Measurements from ENCODE around the gene CACNA2D4.

The CACNA2D4 gene

GRCh38 chr12:1920971-1921370 is 2.5 kb upstream of the CACNA2D4 start:
- Histone ChIP-seq H2AFZ (ENCODE audit: low read depth, low read length) (no peak overlapping the region), H3K4me1 (ENCODE audit: insufficient read depth, low read length) (no peaks in the 10 kb centered on the region), H3K9me3 (ENCODE audit: low read length) (no peaks in the 10 kb centered on the region), H3K36me3 (ENCODE audit: insufficient read depth, low read length) (no peaks in the 10 kb centered on the region), H3K4me3 (ENCODE audit: low read length) (no peak overlapping the region), H3K27me3 (ENCODE audit: insufficient read depth, low read length) (peaks cover 3% of the 10 kb centered on the region)

GRCh38 chr12:1920436-1920835 is 2.0 kb upstream of the CACNA2D4 start:
- Histone ChIP-seq H3K27me3 (ENCODE audit: insufficient read depth, low read length) (peaks cover 3% of the 10 kb centered on the region), H3K9me3 (ENCODE audit: low read length) (no peaks in the 10 kb centered on the region), H2AFZ (ENCODE audit: low read depth, low read length) (no peak overlapping the region), H3K36me3 (ENCODE audit: insufficient read depth, low read length) (no peaks in the 10 kb centered on the region), H3K4me1 (ENCODE audit: insufficient read depth, low read length) (no peaks in the 10 kb centered on the region), H3K4me3 (ENCODE audit: low read length) (no peak overlapping the region)

GRCh38 chr12:1919763-1920162 is 1.3 kb upstream of the CACNA2D4 start:
- no peaks in the 10 kb centered on the region for H3K36me3 ChIP-seq (ENCODE audit: insufficient read depth, low read length)
- no peak overlapping the region for H2AFZ ChIP-seq (ENCODE audit: low read depth, low read length)
- H3K4me3 ChIP-seq (ENCODE audit: low read length), result no peak overlapping the region
- H3K9me3 ChIP-seq (ENCODE audit: low read length), result no peaks in the 10 kb centered on the region
- H3K27me3 ChIP-seq (ENCODE audit: insufficient read depth, low read length), result peaks cover 3% of the 10 kb centered on the region
- H3K4me1 ChIP-seq (ENCODE audit: insufficient read depth, low read length), result no peaks in the 10 kb centered on the region

- no peaks in the 10 kb centered on the region for H3K4me1 ChIP-seq (ENCODE audit: insufficient read depth, low read length)
- H2AFZ ChIP-seq (ENCODE audit: low read depth, low read length), result no peak overlapping the region
- no peak overlapping the region for H3K4me3 ChIP-seq (ENCODE audit: low read length)
- H3K36me3 ChIP-seq (ENCODE audit: insufficient read depth, low read length), result no peaks in the 10 kb centered on the region
- H3K27me3 ChIP-seq (ENCODE audit: insufficient read depth, low read length), result peaks cover 3% of the 10 kb centered on the region
- H3K9me3 ChIP-seq (ENCODE audit: low read length), result no peaks in the 10 kb centered on the region
These were observed 832 bp upstream of the CACNA2D4 start for GRCh38 chr12:1919284-1919683.

GRCh38 chr12:1918884-1919236 is 408 bp upstream of the CACNA2D4 start:
- Histone ChIP-seq H3K36me3 (ENCODE audit: insufficient read depth, low read length) (no peaks in the 10 kb centered on the region), H3K4me1 (ENCODE audit: insufficient read depth, low read length) (peaks cover 2% of the 10 kb centered on the region), H3K4me3 (ENCODE audit: low read length) (no peak overlapping the region), H3K9me3 (ENCODE audit: low read length) (no peaks in the 10 kb centered on the region), H2AFZ (ENCODE audit: low read depth, low read length) (no peak overlapping the region), H3K27me3 (ENCODE audit: insufficient read depth, low read length) (peaks cover 3% of the 10 kb centered on the region)

- H3K9me3 ChIP-seq (ENCODE audit: low read length), result no peaks in the 10 kb centered on the region
- peaks cover 3% of the 10 kb centered on the region for H3K27me3 ChIP-seq (ENCODE audit: insufficient read depth, low read length)
- no peaks in the 10 kb centered on the region for H3K36me3 ChIP-seq (ENCODE audit: insufficient read depth, low read length)
- H3K4me3 ChIP-seq (ENCODE audit: low read length), result no peak overlapping the region
- peaks cover 4% of the 10 kb centered on the region for H3K4me1 ChIP-seq (ENCODE audit: insufficient read depth, low read length)
- H2AFZ ChIP-seq (ENCODE audit: low read depth, low read length), result no peak overlapping the region
These were observed 1.0 kb downstream of the CACNA2D4 start for GRCh38 chr12:1917172-1918070.

- peaks cover 4% of the 10 kb centered on the region for H3K4me1 ChIP-seq (ENCODE audit: insufficient read depth, low read length)
- H3K4me3 ChIP-seq (ENCODE audit: low read length), result no peak overlapping the region
- H3K27me3 ChIP-seq (ENCODE audit: insufficient read depth, low read length), result peaks cover 3% of the 10 kb centered on the region
- H2AFZ ChIP-seq (ENCODE audit: low read depth, low read length), result no peak overlapping the region
- no peaks in the 10 kb centered on the region for H3K36me3 ChIP-seq (ENCODE audit: insufficient read depth, low read length)
- no peaks in the 10 kb centered on the region for H3K9me3 ChIP-seq (ENCODE audit: low read length)
These were observed 1.9 kb downstream of the CACNA2D4 start for GRCh38 chr12:1916371-1917171.

DNA sequence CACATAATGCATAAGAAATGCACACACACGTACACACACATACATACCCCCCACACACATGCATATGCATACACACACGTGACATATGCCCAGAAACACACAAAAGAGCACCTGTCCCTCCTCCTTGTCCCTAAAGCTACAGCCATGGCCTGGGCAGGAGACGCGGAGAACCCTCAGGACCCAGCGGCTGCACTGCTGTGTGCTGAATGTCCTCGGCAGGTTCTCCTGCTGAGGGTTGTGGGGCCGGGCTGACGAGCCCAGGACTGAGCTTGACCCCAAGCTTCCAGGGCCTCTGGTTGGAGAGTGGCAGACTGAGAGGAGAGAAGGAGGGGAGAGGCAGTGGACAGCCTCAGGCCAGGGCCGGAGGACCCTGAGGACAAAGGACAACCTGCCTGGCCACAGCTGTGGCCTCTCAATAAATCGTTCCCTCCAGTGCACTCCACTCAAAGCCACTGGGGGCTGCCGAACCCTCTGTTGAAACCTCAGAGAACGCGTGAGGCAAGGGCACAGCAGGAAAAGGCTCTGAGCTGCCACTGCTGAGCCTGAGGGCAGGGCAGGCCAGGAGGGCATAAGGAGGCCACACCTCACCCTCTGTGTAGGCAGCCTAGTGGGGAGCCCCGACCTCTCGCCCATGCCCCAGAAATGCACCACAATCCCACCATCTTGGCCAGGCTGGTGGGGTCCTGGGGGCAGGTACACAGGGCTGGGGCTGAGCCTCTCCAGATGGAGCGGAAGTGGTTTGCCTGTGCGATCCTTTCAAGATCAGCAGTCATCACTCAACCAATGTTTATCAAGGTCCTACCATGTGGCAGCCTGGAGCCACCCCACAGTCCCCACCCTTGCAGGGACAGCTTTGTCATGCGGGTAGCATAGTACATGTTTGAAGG is 3.1 kb downstream of the CACNA2D4 start:
- no peak overlapping the region for H2AFZ ChIP-seq (ENCODE audit: low read depth, low read length)
- H3K27me3 ChIP-seq (ENCODE audit: insufficient read depth, low read length), result peaks cover 3% of the 10 kb centered on the region
- H3K36me3 ChIP-seq (ENCODE audit: insufficient read depth, low read length), result no peaks in the 10 kb centered on the region
- H3K4me3 ChIP-seq (ENCODE audit: low read length), result no peak overlapping the region
- peaks cover 4% of the 10 kb centered on the region for H3K4me1 ChIP-seq (ENCODE audit: insufficient read depth, low read length)
- H3K9me3 ChIP-seq (ENCODE audit: low read length), result no peaks in the 10 kb centered on the region

GRCh38 chr12:1914114-1914911 is 4.1 kb downstream of the CACNA2D4 start:
- peaks cover 4% of the 10 kb centered on the region for H3K4me1 ChIP-seq (ENCODE audit: insufficient read depth, low read length)
- H3K4me3 ChIP-seq (ENCODE audit: low read length), result no peak overlapping the region
- no peaks in the 10 kb centered on the region for H3K9me3 ChIP-seq (ENCODE audit: low read length)
- H2AFZ ChIP-seq (ENCODE audit: low read depth, low read length), result no peak overlapping the region
- H3K36me3 ChIP-seq (ENCODE audit: insufficient read depth, low read length), result no peaks in the 10 kb centered on the region
- H3K27me3 ChIP-seq (ENCODE audit: insufficient read depth, low read length), result peaks cover 3% of the 10 kb centered on the region

- H3K4me1 ChIP-seq (ENCODE audit: insufficient read depth, low read length), result peaks cover 4% of the 10 kb centered on the region
- H3K36me3 ChIP-seq (ENCODE audit: insufficient read depth, low read length), result no peaks in the 10 kb centered on the region
- no peak overlapping the region for H2AFZ ChIP-seq (ENCODE audit: low read depth, low read length)
These were observed 4.9 kb downstream of the CACNA2D4 start for GRCh38 chr12:1913377-1914113.

GRCh38 chr12:1912580-1913376 is 5.7 kb downstream of the CACNA2D4 start:
- H3K9me3 ChIP-seq (ENCODE audit: low read length), result no peaks in the 10 kb centered on the region
- no peak overlapping the region for H2AFZ ChIP-seq (ENCODE audit: low read depth, low read length)
- peaks cover 1% of the 10 kb centered on the region for H3K27me3 ChIP-seq (ENCODE audit: insufficient read depth, low read length)
- H3K4me1 ChIP-seq (ENCODE audit: insufficient read depth, low read length), result peaks cover 4% of the 10 kb centered on the region
- no peaks in the 10 kb centered on the region for H3K36me3 ChIP-seq (ENCODE audit: insufficient read depth, low read length)
- H3K4me3 ChIP-seq (ENCODE audit: low read length), result no peak overlapping the region

More at GRCh38 chr12:1913377-1914113, 4.9 kb downstream of the CACNA2D4 start:
- H3K4me3 ChIP-seq (ENCODE audit: low read length), result no peak overlapping the region
- H3K27me3 ChIP-seq (ENCODE audit: insufficient read depth, low read length), result peaks cover 3% of the 10 kb centered on the region
- H3K9me3 ChIP-seq (ENCODE audit: low read length), result no peaks in the 10 kb centered on the region
